B cell (primary cell): ENCODE measurements around the gene STX18. TPM values are rescaled to one million over a fixed set of nuclear protein-coding genes. Genes with fewer than 3 reads are reported as not detected.

ENCODE experiments used
- ATAC-seq: fragments of 200-7000 bp; cut with Tn5 transposase; one replicate; pipeline ENCODE4 v1.10.0; 2021; ENCODE audit warnings: low read depth, mild to moderate bottlenecking, moderate number of reproducible peaks, moderate library complexity
- CTCF ChIA-PET: fragments of 350-600 bp; sonication (Branson Sonifier 250); formaldehyde crosslinking; loops from one replicate; lab custom pipeline; 2021; ENCODE audit warnings: antibody characterized with exemption, inconsistent platforms; lab: Charles Lee
- POLR2A ChIA-PET: fragments of 350-600 bp; sonication (Branson Sonifier 250); formaldehyde crosslinking; loops from one replicate; lab custom pipeline; 2021; ENCODE audit warnings: antibody characterized with exemption; lab: Charles Lee
- DNase-seq: peaks from one replicate; pipeline ENCODE4 v3.0.0; 2013
- H2AFZ ChIP-seq: 2 replicates; pipeline ENCODE4 v1.6.1; 2012; ENCODE audit warnings: mild to moderate bottlenecking, low read depth, low read length; ENCODE audit not compliant: insufficient read depth, poor library complexity, severe bottlenecking
- H3K27ac ChIP-seq, 2 donors: 1 replicate in 1 of 2; 2 replicates in 1 of 2; pipeline ENCODE4 v1.5.1; 2012 to 2013; ENCODE audit warnings: low read length in 2 of 2, mild to moderate bottlenecking in 2 of 2, moderate library complexity in 1 of 2
- H3K27me3 ChIP-seq, 4 experiments: fragments of 200-600 bp in 1 of 4; sonication (generic) in 1 of 4; replicated peaks in 1 of 4; 1 replicate in 2 of 4; 2 replicates in 2 of 4; pipeline versions ENCODE4 v1.6.1 to v1.7.0; 2013 to 2016; ENCODE audit warnings: low read length in 3 of 4, mild to moderate bottlenecking in 2 of 4, mixed read lengths in 1 of 4, moderate library complexity in 1 of 4; ENCODE audit not compliant: insufficient read depth in 4 of 4, control insufficient read depth in 3 of 4; ENCODE audit errors: control extremely low read depth in 1 of 4
- H3K36me3 ChIP-seq, 2 experiments: replicated peaks in 1 of 2; 1 replicate in 1 of 2; 2 replicates in 1 of 2; pipeline versions ENCODE4 v1.6.1 to v1.7.1; 2013; ENCODE audit warnings: low read length in 1 of 2; ENCODE audit not compliant: insufficient read depth in 2 of 2, control insufficient read depth in 1 of 2; ENCODE audit errors: control extremely low read depth in 1 of 2, extremely low read depth in 1 of 2
- H3K4me1 ChIP-seq, 2 donors: fragments of 200-600 bp in 1 of 2; sonication (generic) in 1 of 2; 1 replicate in 1 of 2; 2 replicates in 1 of 2; pipeline versions ENCODE4 v1.5.1 to v1.6.1; 2013 to 2017; ENCODE audit warnings: low read length in 2 of 2; ENCODE audit not compliant: control insufficient read depth in 2 of 2, insufficient read depth in 2 of 2
- H3K4me2 ChIP-seq: replicated peaks from 2 replicates; pipeline ENCODE3; 2012; ENCODE audit warnings: mild to moderate bottlenecking, low read depth, low read length; ENCODE audit not compliant: poor library complexity, severe bottlenecking
- H3K4me3 ChIP-seq, 5 experiments: fragments of 200-600 bp in 1 of 5; sonication (generic) in 1 of 5; 1 replicate in 3 of 5; 2 replicates in 2 of 5; pipeline versions ENCODE4 v1.5.1 to v1.7.0; 2011 to 2016; ENCODE audit warnings: low read length in 4 of 5, mild to moderate bottlenecking in 4 of 5, low read depth in 2 of 5, control low read depth in 1 of 5, moderate library complexity in 1 of 5; ENCODE audit not compliant: insufficient read depth in 1 of 5; ENCODE audit errors: control extremely low read depth in 1 of 5, extremely low read depth in 1 of 5
- H3K79me2 ChIP-seq: fragments of 200-600 bp; sonication (generic); one replicate; pipeline ENCODE4 v1.6.0; 2016; ENCODE audit warnings: low read length; ENCODE audit not compliant: control insufficient read depth, insufficient read depth
- H3K9ac ChIP-seq: fragments of 200-600 bp; sonication (generic); 2 replicates; pipeline ENCODE4 v1.6.1; 2017; ENCODE audit warnings: mild to moderate bottlenecking, low read length, moderate library complexity
- H3K9me3 ChIP-seq, 3 donors: one replicate each; pipeline versions ENCODE4 v1.6.1 to v1.7.1; 2013; ENCODE audit warnings: low read length in 2 of 3; ENCODE audit not compliant: control insufficient read depth in 2 of 3, insufficient read depth in 1 of 3; ENCODE audit errors: control extremely low read depth in 1 of 3
- H4K20me1 ChIP-seq: 2 replicates; pipeline ENCODE4 v1.6.0; 2012; ENCODE audit warnings: mild to moderate bottlenecking, low read length; ENCODE audit not compliant: insufficient read depth, control insufficient read depth, poor library complexity, severe bottlenecking
- H3K27ac Mint-ChIP-seq: one replicate; pipeline ENCODE4 v1.8.0; 2021; ENCODE audit warnings: mixed read lengths
- H3K27me3 Mint-ChIP-seq: one replicate; pipeline ENCODE4 v1.8.0; 2021; ENCODE audit warnings: mixed read lengths
- H3K4me1 Mint-ChIP-seq: one replicate; pipeline ENCODE4 v1.8.0; 2021; ENCODE audit warnings: mixed read lengths
- H3K4me3 Mint-ChIP-seq: one replicate; pipeline ENCODE4 v1.8.0; 2021; ENCODE audit warnings: mixed read lengths
- H3K9me3 Mint-ChIP-seq: one replicate; pipeline ENCODE4 v1.8.0; 2022; ENCODE audit warnings: mixed read lengths; ENCODE audit not compliant: insufficient read depth
- EZH2 ChIP-seq: IDR thresholded peaks from 2 replicates; pipeline ENCODE4 v1.6.1; 2012; ENCODE audit warnings: borderline replicate concordance, low read depth, mild to moderate bottlenecking, moderate library complexity, low read length; ENCODE audit not compliant: insufficient read depth, poor library complexity, severe bottlenecking
- WGBS: methylation state at CpG from one replicate; pipeline ENCODE4 v1.1.5; 2013; ENCODE audit warnings: missing lambda C conversion rate; ENCODE audit not compliant: insufficient coverage; 5-methylcytosine and 5-hydroxymethylcytosine counted together
- intact Hi-C: fragments of 100-400 bp; cut with micrococcal nuclease; formaldehyde crosslinking; loops from one replicate; pipeline ENCODE4 v1.10.0; 2022
- polyA plus RNA-seq: library from polyadenylated mRNA; depleted of rRNA; stranded (reverse); fragments of >200 nt; gene quantifications from 2 replicates; pipeline ENCODE4 v1.2.3, GENCODE V29; 2012
- total RNA-seq, 2 donors: library from RNA; stranded (reverse); fragments of 120-200 nt in 1 of 2; gene quantifications; 1 replicate in 1 of 2; 2 replicates in 1 of 2; pipeline versions ENCODE4 v1.2.3 to v1.2.4, GENCODE V29; 2013 to 2022
- TF ChIP-seq, protein P1 (sequence below): fragments of 200-600 bp; IDR thresholded peaks from one replicate; pipeline ENCODE4 v1.8.0; 2022; ENCODE audit warnings: antibody characterized with exemption, mild to moderate bottlenecking

The STX18 gene
- total and polyA plus RNA-seq, 2 donors (not counting 1 experiment from before 2014, with no cell fraction given): 20.3 to 33.6 TPM

GRCh38 chr4:4575284-4576211 is 33.7 kb upstream of the STX18 start:
- TF ChIP-seq, protein P1, sequence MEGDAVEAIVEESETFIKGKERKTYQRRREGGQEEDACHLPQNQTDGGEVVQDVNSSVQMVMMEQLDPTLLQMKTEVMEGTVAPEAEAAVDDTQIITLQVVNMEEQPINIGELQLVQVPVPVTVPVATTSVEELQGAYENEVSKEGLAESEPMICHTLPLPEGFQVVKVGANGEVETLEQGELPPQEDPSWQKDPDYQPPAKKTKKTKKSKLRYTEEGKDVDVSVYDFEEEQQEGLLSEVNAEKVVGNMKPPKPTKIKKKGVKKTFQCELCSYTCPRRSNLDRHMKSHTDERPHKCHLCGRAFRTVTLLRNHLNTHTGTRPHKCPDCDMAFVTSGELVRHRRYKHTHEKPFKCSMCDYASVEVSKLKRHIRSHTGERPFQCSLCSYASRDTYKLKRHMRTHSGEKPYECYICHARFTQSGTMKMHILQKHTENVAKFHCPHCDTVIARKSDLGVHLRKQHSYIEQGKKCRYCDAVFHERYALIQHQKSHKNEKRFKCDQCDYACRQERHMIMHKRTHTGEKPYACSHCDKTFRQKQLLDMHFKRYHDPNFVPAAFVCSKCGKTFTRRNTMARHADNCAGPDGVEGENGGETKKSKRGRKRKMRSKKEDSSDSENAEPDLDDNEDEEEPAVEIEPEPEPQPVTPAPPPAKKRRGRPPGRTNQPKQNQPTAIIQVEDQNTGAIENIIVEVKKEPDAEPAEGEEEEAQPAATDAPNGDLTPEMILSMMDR: peak; percentile 56
- no peak for TF ChIP-seq EZH2
- peaks cover 11 to 12% of the 10 kb centered on the region in 2 donors for H3K4me1 ChIP-seq
- CTCF ChIA-PET: interaction anchor here (0.7 to 1.8 kb wide), 8 partner anchors 11 to 87 kb away, joined by 3 to 10 read pairs (median 4); partner anchors contain the start of gene STX18
- peak overlapping the region; percentile 84 for H2AFZ ChIP-seq
- Mint-ChIP-seq H3K27ac (peak overlapping the region; percentile 81), H3K4me1 (peaks cover 16% of the 10 kb centered on the region), H3K9me3 (no peaks in the 10 kb centered on the region), H3K27me3 (no peaks in the 10 kb centered on the region), H3K4me3 (peak overlapping the region; percentile 85)
- no peaks in the 10 kb centered on the region for H3K79me2 ChIP-seq
- H3K9me3 ChIP-seq: no peaks in the 10 kb centered on the region
- H3K9ac ChIP-seq: peak overlapping the region; percentile 82
- peak overlapping the region; percentile 95 for H3K4me2 ChIP-seq
- ATAC-seq (peak; percentile 83), DNase-seq (peak; percentile 81)
- H3K4me3 ChIP-seq: peak overlapping the region; percentile 46 to 76 (median 65)
- intact Hi-C loops: loop anchor here (1.0 kb wide), 2 partner anchors 33 to 87 kb away; partner anchors contain the start of gene STX18
- 11% methylated on average over 65 of the region's 71 CpGs for WGBS
- H3K27me3 ChIP-seq: no peaks in the 10 kb centered on the region
- no peaks in the 10 kb centered on the region for H3K36me3 ChIP-seq
- POLR2A ChIA-PET: no interaction called here
- H4K20me1 ChIP-seq: no peaks in the 10 kb centered on the region
- peak overlapping the region; percentile 37 to 72 for H3K27ac ChIP-seq

DNA sequence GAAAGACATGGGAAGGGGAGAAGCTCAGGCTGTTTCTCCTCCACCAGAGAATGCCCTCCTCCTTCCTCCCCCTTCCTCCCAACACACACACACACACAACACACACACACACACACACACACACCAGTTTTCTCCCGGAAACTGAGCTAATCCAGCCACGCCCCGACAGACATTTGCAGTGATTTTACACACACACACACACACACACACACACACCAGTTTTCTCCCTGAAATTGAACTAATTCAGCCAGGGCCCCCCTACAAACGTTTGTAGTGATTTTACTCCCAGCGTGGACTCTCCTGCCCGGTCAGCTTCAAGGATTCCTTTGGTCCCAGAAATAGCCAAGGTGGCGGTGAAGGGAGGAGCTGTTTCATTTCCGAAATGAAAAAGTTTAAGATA is 32.9 kb upstream of the STX18 start:
- ChIA-PET CTCF (interaction anchor here (1.1 to 1.8 kb wide), 6 partner anchors 10 to 87 kb away, joined by 3 to 10 read pairs (median 4); partner anchors contain the start of gene STX18), POLR2A (no interaction called here)
- H3K36me3 ChIP-seq: no peaks in the 10 kb centered on the region
- TF ChIP-seq, protein P1: no peak
- no peak for TF ChIP-seq EZH2
- peaks cover 16% of the 10 kb centered on the region for H3K4me1 Mint-ChIP-seq
- H3K9me3 Mint-ChIP-seq: no peaks in the 10 kb centered on the region
- intact Hi-C loops: loop anchor here (1.0 kb wide), 2 partner anchors 32 to 86 kb away; partner anchors contain the start of gene STX18
- peak overlapping the region; percentile 85 for H3K4me3 Mint-ChIP-seq
- no peaks in the 10 kb centered on the region for H4K20me1 ChIP-seq
- ATAC-seq (peak; percentile 16), DNase-seq (peak; percentile 47)
- no peaks in the 10 kb centered on the region for H3K79me2 ChIP-seq
- no peaks in the 10 kb centered on the region for H3K9me3 ChIP-seq
- H3K27me3 ChIP-seq: no peaks in the 10 kb centered on the region
- peak overlapping the region; percentile 37 to 72 for H3K27ac ChIP-seq
- H3K27me3 Mint-ChIP-seq: no peaks in the 10 kb centered on the region
- H3K27ac Mint-ChIP-seq: peak overlapping the region; percentile 81
- H3K4me2 ChIP-seq: peak overlapping the region; percentile 95
- peaks cover 11 to 12% of the 10 kb centered on the region in 2 donors for H3K4me1 ChIP-seq
- H3K9ac ChIP-seq: peak overlapping the region; percentile 82
- peak overlapping the region; percentile 84 for H2AFZ ChIP-seq
- WGBS: 6% methylated on average over 5 of the region's 8 CpGs
- H3K4me3 ChIP-seq: peak overlapping the region; percentile 46 to 76 (median 65)
